K562 (cell line): ENCODE measurements around the gene ACTN1. TPM values are rescaled to one million over a fixed set of nuclear protein-coding genes. Genes with fewer than 3 reads are reported as not detected.
A peak's percentile ranks its signal among the peaks of the same experiment; 100 is the strongest.

Experiments used
- ATAC-seq: fragments of 200-7000 bp; cut with Tn5 transposase; 3 replicates; pipeline ENCODE4 v1.9.1; 2020; ENCODE audit warnings: moderate library complexity
- BruUV-seq: library from RNA; stranded (reverse); fragments of 400-500 nt; replicated peaks from 2 replicates; lab custom pipeline; 2021; lab: Mats Ljungman, UMichigan
- CTCF ChIA-PET: fragments of 300-600 bp; formaldehyde crosslinking; extraction: SDS; loops from one replicate; lab custom pipeline; 2021; ENCODE audit warnings: low intra/inter-chr PET ratio; lab: Yijun Ruan, JAX
- POLR2A ChIA-PET: fragments of 300-600, 350-650 bp; sonication (Branson Sonifier 250); formaldehyde crosslinking; extraction: SDS; loops from one replicate; lab custom pipeline; 2021; ENCODE audit warnings: antibody characterized with exemption, inconsistent platforms; lab: Yijun Ruan, JAX
- DNase-seq, 4 experiments: peaks; one replicate each; pipeline versions ENCODE4 v3.0.0 to v3.0.0-alpha.2; 2011 to 2018; ENCODE audit warnings: low spot score in 3 of 4, mixed read lengths in 3 of 4; ENCODE audit errors: extremely low read depth in 1 of 4
- FAIRE-seq: peaks from 2 replicates; lab custom pipeline; 2011; peaks lifted over from hg19 to GRCh38; lab: Jason Lieb, UNC
- H2AFZ ChIP-seq: 2 replicates; pipeline ENCODE4 v1.6.0; 2011; ENCODE audit warnings: low read depth, low read length, control low read depth, inconsistent platforms
- H3K27ac ChIP-seq: fragments of 200-600 bp; 3 replicates; pipeline ENCODE4 v1.8.0; 2011; ENCODE audit warnings: low read depth, mild to moderate bottlenecking, control low read depth, inconsistent platforms, low read length, moderate library complexity, mixed read lengths; ENCODE audit errors: extremely low read depth
- H3K27me3 ChIP-seq, 2 experiments: fragments of 300-600 bp in 1 of 2; 2 replicates in 1 of 2; 3 replicates in 1 of 2; pipeline versions ENCODE4 v1.6.0 to v1.8.0; 2011; ENCODE audit warnings: inconsistent platforms in 2 of 2, low read length in 2 of 2, mild to moderate bottlenecking in 1 of 2, mixed read lengths in 1 of 2, moderate library complexity in 1 of 2; ENCODE audit not compliant: control insufficient read depth in 2 of 2, insufficient read depth in 2 of 2
- H3K36me3 ChIP-seq: fragments of 300-600 bp; 3 replicates; pipeline ENCODE4 v1.8.0; 2011; ENCODE audit warnings: mild to moderate bottlenecking, low read length, inconsistent platforms; ENCODE audit not compliant: control insufficient read depth, insufficient read depth
- H3K4me1 ChIP-seq, 2 experiments: fragments of 200-600 bp in 1 of 2; replicated peaks in 1 of 2; 2 replicates in 1 of 2; 3 replicates in 1 of 2; pipeline versions ENCODE4 v1.5.1 to v1.8.0; 2011; ENCODE audit warnings: inconsistent platforms in 2 of 2, low read length in 2 of 2, mild to moderate bottlenecking in 1 of 2, mixed read lengths in 1 of 2, moderate library complexity in 1 of 2; ENCODE audit not compliant: control insufficient read depth in 2 of 2, insufficient read depth in 2 of 2
- H3K4me2 ChIP-seq: 2 replicates; pipeline ENCODE4 v1.6.1; 2011; ENCODE audit warnings: low read length, control low read depth, inconsistent platforms, mixed read lengths; ENCODE audit not compliant: insufficient read depth
- H3K4me3 ChIP-seq: fragments of 200-600 bp; sonication (generic), shearing (Covaris generic); 2 replicates; pipeline ENCODE4 v1.5.1; 2016; ENCODE audit warnings: control low read depth, inconsistent platforms
- H3K79me2 ChIP-seq: fragments of 200-600 bp; 3 replicates; pipeline ENCODE4 v1.8.0; 2011; ENCODE audit warnings: low read length, inconsistent platforms; ENCODE audit not compliant: control insufficient read depth, insufficient read depth
- H3K9ac ChIP-seq, 2 experiments: 2 replicates each; pipeline versions ENCODE4 v1.6.0 to v1.6.1; 2011; ENCODE audit warnings: low read depth in 2 of 2, low read length in 2 of 2, control low read depth in 1 of 2, inconsistent platforms in 1 of 2, mild to moderate bottlenecking in 1 of 2, mixed read lengths in 1 of 2; ENCODE audit not compliant: insufficient read depth in 1 of 2
- H3K9me1 ChIP-seq: one replicate; pipeline ENCODE4 v1.6.0; 2011; ENCODE audit warnings: inconsistent platforms, mild to moderate bottlenecking, low read length, moderate library complexity; ENCODE audit not compliant: control insufficient read depth, insufficient read depth
- H3K9me3 ChIP-seq: replicated peaks from 2 replicates; pipeline ENCODE4 v1.5.1; 2011; ENCODE audit warnings: low read depth, low read length, inconsistent platforms; ENCODE audit not compliant: control insufficient read depth, insufficient read depth
- H4K20me1 ChIP-seq: replicated peaks from 2 replicates; pipeline ENCODE4 v1.6.1; 2011; ENCODE audit warnings: low read length, inconsistent platforms, mixed read lengths; ENCODE audit not compliant: control insufficient read depth, insufficient read depth
- HMGN3 ChIP-seq: IDR thresholded peaks from 2 replicates; pipeline ENCODE4 v1.6.1; 2011; ENCODE audit warnings: borderline replicate concordance, low read depth, mild to moderate bottlenecking, mixed read lengths, low read length; ENCODE audit not compliant: insufficient read length; ENCODE audit errors: extremely low read depth
- MYC ChIP-seq, 2 experiments: fragments of 250-450 bp in 1 of 2; sonication (Bioruptor Pico) in 1 of 2; IDR thresholded peaks; 2 replicates each; pipeline versions ENCODE4 v1.5.1 to v1.6.1; 2012 to 2021; ENCODE audit warnings: low read depth in 2 of 2, borderline replicate concordance in 1 of 2, improper control_type of control experiment in 1 of 2, low read length in 1 of 2, mild to moderate bottlenecking in 1 of 2, moderate library complexity in 1 of 2
- NBN ChIP-seq: fragments of 450-650 bp; IDR thresholded peaks from 2 replicates; pipeline ENCODE4 v1.6.1; 2016; ENCODE audit warnings: low read depth, mild to moderate bottlenecking
- NCOA4 ChIP-seq: fragments of 450-650 bp; IDR thresholded peaks from 2 replicates; pipeline ENCODE4 v1.6.1; 2018; ENCODE audit warnings: mild to moderate bottlenecking; ENCODE audit not compliant: partially characterized antibody
- RBM15 ChIP-seq: fragments of 200-400 bp; formaldehyde crosslinking; IDR thresholded peaks from 2 replicates; pipeline ENCODE4 v1.6.1; 2018; ENCODE audit warnings: mild to moderate bottlenecking, low read length, moderate library complexity; ENCODE audit not compliant: insufficient read depth
- ZBTB11 ChIP-seq, 3 experiments: fragments of 200-800 bp in 1 of 3; fragments of 250-450 bp in 1 of 3; fragments of 450-650 bp in 1 of 3; sonication (Bioruptor Pico) in 1 of 3; sonication (Bioruptor generic) in 1 of 3; formaldehyde crosslinking in 1 of 3; IDR thresholded peaks; 2 replicates each; pipeline versions ENCODE4 v1.6.1 to v1.8.0; 2016 to 2022; ENCODE audit warnings: mild to moderate bottlenecking in 2 of 3, missing genetic modification characterization in 2 of 3, missing compliant biosample characterization in 1 of 3, moderate library complexity in 1 of 3
- ZNF232 ChIP-seq: sonication (generic); formaldehyde crosslinking; IDR thresholded peaks from 2 replicates; pipeline ENCODE4 v1.8.0; 2022; ENCODE audit warnings: mild to moderate bottlenecking, missing genetic modification reagents
- in situ Hi-C: fragments of 300-500 bp; cut with MboI; formaldehyde crosslinking; loops from 4 replicates; pipeline ENCODE4 v1.15.0; 2018; ENCODE audit warnings: inconsistent platforms, mixed read lengths
- intact Hi-C: fragments of 100-400 bp; cut with micrococcal nuclease; formaldehyde crosslinking; loops from 2 replicates; pipeline ENCODE4 v1.14.2; 2022
- polyA plus RNA-seq, 8 experiments: library from polyadenylated mRNA; depleted of rRNA in 4 of 8; stranded (reverse) in 5 of 8; unstranded in 3 of 8; fragments of >200 nt; fragmentation: Nextera tagmentation in 2 of 8; fragmentation: Illumina TruSeq in 1 of 8; extraction: Ambion mirVana in 2 of 8; extraction: Trizol in 1 of 8; gene quantifications; 2 replicates each; pipeline versions ENCODE4 v1.2.1 to v1.2.3, GENCODE V29; 2011 to 2014; ENCODE audit warnings: inconsistent platforms in 1 of 8, missing spikeins in 1 of 8
- total RNA-seq, 7 experiments: library from RNA; depleted of rRNA in 6 of 7; stranded (reverse); fragments of >200 nt in 6 of 7; fragmentation: Illumina TruSeq in 2 of 7; extraction: Trizol in 2 of 7; gene quantifications; 2 replicates each; pipeline versions ENCODE4 v1.2.1 to v1.2.3, GENCODE V29; 2011 to 2021; ENCODE audit warnings: low replicate concordance in 1 of 7
- TF ChIP-seq, protein P1 (sequence below): fragments of 450-650 bp; formaldehyde crosslinking; IDR thresholded peaks from 2 replicates; pipeline ENCODE4 v1.4.0; 2020; ENCODE audit warnings: mild to moderate bottlenecking, moderate library complexity
- TF ChIP-seq, protein P2 (sequence below): fragments of 250-450 bp; sonication (Bioruptor Pico); IDR thresholded peaks from 2 replicates; pipeline ENCODE4 v1.4.0; 2020

ACTN1 gene
- total and polyA plus RNA-seq, 9 of the 15 experiments (the other 6 are each of a cell fraction or from before 2014, with no cell fraction given) = 2.2 to 67.7 (median 34.5) TPM

- TF ChIP-seq RBM15 = no peak
- TF ChIP-seq NCOA4 = no peak
Measured at GRCh38 chr14:68966872-68967301, 12.2 kb downstream of the ACTN1 start (continued).

GRCh38 chr14:68965261-68965761, 13.8 kb downstream of the ACTN1 start:
- no peak for ATAC-seq
- TF ChIP-seq HMGN3 = no peak
- no peak for TF ChIP-seq NBN
- TF ChIP-seq, protein P1, sequence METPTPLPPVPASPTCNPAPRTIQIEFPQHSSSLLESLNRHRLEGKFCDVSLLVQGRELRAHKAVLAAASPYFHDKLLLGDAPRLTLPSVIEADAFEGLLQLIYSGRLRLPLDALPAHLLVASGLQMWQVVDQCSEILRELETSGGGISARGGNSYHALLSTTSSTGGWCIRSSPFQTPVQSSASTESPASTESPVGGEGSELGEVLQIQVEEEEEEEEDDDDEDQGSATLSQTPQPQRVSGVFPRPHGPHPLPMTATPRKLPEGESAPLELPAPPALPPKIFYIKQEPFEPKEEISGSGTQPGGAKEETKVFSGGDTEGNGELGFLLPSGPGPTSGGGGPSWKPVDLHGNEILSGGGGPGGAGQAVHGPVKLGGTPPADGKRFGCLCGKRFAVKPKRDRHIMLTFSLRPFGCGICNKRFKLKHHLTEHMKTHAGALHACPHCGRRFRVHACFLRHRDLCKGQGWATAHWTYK (CRISPR knock-in tag) = no peak
- no peak for TF ChIP-seq ZBTB11 (CRISPR knock-in tag; IDR thresholded peaks at IDR 0.05)
- TF ChIP-seq MYC (IDR thresholded peaks at IDR 0.05; ENCODE audit: low read depth, low read length) = no peak
- TF ChIP-seq MYC (CRISPR knock-in tag; IDR thresholded peaks at IDR 0.05; ENCODE audit: borderline replicate concordance, low read depth) = no peak
- TF ChIP-seq, protein P2, sequence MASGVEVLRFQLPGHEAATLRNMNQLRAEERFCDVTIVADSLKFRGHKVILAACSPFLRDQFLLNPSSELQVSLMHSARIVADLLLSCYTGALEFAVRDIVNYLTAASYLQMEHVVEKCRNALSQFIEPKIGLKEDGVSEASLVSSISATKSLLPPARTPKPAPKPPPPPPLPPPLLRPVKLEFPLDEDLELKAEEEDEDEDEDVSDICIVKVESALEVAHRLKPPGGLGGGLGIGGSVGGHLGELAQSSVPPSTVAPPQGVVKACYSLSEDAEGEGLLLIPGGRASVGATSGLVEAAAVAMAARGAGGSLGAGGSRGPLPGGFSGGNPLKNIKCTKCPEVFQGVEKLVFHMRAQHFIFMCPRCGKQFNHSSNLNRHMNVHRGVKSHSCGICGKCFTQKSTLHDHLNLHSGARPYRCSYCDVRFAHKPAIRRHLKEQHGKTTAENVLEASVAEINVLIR (CRISPR knock-in tag) = no peak
- TF ChIP-seq ZNF232 = no peak

More at GRCh38 chr14:68965261-68965761, 13.8 kb downstream of the ACTN1 start:
- no peaks in the 10 kb centered on the region for H3K9me3 ChIP-seq
- in situ Hi-C loops (no loop called here), intact Hi-C loops (no loop called here)
- no peak overlapping the region for H3K4me2 ChIP-seq
- CTCF ChIA-PET = no interaction called here
- no peaks in the 10 kb centered on the region for H3K27me3 ChIP-seq
- H3K27ac ChIP-seq = no peak overlapping the region
- H3K9me1 ChIP-seq = no peaks in the 10 kb centered on the region
- H2AFZ ChIP-seq = no peak overlapping the region
- peaks cover 12 to 17% of the 10 kb centered on the region in 2 experiments; a peak in 4 of 5 replicates for H3K4me1 ChIP-seq
- POLR2A ChIA-PET = interaction anchor here (5.5 kb wide), 1 partner anchor 11 kb away, joined by 25 read pairs; no protein-coding TSS in a partner anchor
- no peak overlapping the region for H3K4me3 ChIP-seq
- 0 out of 3 replicates have a peak, but pooled peaks cover 3% of the 10 kb centered on the region for H3K36me3 ChIP-seq
- peak overlapping the region in 1 of 2 experiments; percentile 2; a peak in 1 of 4 replicates for H3K9ac ChIP-seq
- H3K79me2 ChIP-seq = peaks cover 41% of the 10 kb centered on the region
- no TSS peak for BruUV-seq
- DNase-seq (no peak), FAIRE-seq (no peak)
- peaks cover 44% of the 10 kb centered on the region for H4K20me1 ChIP-seq
